Suprapubic skin (tissue), 4 donors: ENCODE data around the gene EEIG2.

ENCODE experiments used
- CTCF ChIP-seq, 2 donors: fragments of 200-600 bp in 1 of 2; fragments of 450-650 bp in 1 of 2; sonication (generic) in 1 of 2; IDR thresholded peaks; one replicate each; pipeline ENCODE4 v1.5.1; 2016 to 2019; ENCODE audit warnings: antibody characterized with exemption in 2 of 2, mild to moderate bottlenecking in 1 of 2, moderate library complexity in 1 of 2
- EP300 ChIP-seq: sonication (generic); formaldehyde crosslinking; IDR thresholded peaks from one replicate; pipeline ENCODE4 v1.6.1; 2017; ENCODE audit warnings: antibody characterized with exemption
- POLR2A ChIP-seq, 2 donors: fragments of 450-650 bp; IDR thresholded peaks; one replicate each; pipeline ENCODE4 v1.6.1; 2017; ENCODE audit warnings: antibody characterized with exemption in 2 of 2, mild to moderate bottlenecking in 2 of 2, moderate library complexity in 2 of 2
- POLR2AphosphoS5 ChIP-seq, 3 donors: sonication (generic); formaldehyde crosslinking; IDR thresholded peaks; one replicate each; pipeline ENCODE4 v1.6.1; 2017; ENCODE audit warnings: antibody characterized with exemption in 3 of 3

GRCh38 chr1:108511764-108512163 lies 48.1 kb upstream of the EEIG2 start:
- TF ChIP-seq CTCF (IDR thresholded peaks at IDR 0.05) = no peak
- TF ChIP-seq POLR2A (IDR thresholded peaks at IDR 0.05) = no peak
- TF ChIP-seq POLR2AphosphoS5 (IDR thresholded peaks at IDR 0.05) = no peak
- TF ChIP-seq EP300 = no peak
